Measurements from ENCODE around the gene LRMDA.

GRCh38 chr10:76168437-76168836 lies 737.0 kb downstream of the LRMDA start:
- no peak for TF ChIP-seq EZH2 (IDR thresholded peaks at IDR 0.05; ENCODE audit: borderline replicate concordance, insufficient read depth, low read depth, low read length, poor library complexity, severe bottlenecking)
- no peak for TF ChIP-seq CTCF (IDR thresholded peaks at IDR 0.05)
